GM23338 (cell line): Measurements from ENCODE around the gene EP300.

Experiments
- CREB1 ChIP-seq: fragments of 250-450 bp; sonication (Bioruptor Pico); IDR thresholded peaks from 2 replicates; pipeline ENCODE4 v1.5.0; 2020; ENCODE audit warnings: low read depth, mild to moderate bottlenecking, moderate library complexity
- EZH2 ChIP-seq: fragments of 200-600 bp; sonication (generic); IDR thresholded peaks from one replicate; pipeline ENCODE4 v1.8.0; 2017; ENCODE audit warnings: antibody characterized with exemption, mild to moderate bottlenecking, low read depth; ENCODE audit not compliant: unreplicated experiment
- EZH2phosphoT487 ChIP-seq: fragments of 200-600 bp; sonication (generic); IDR thresholded peaks from one replicate; pipeline ENCODE4 v1.8.1; 2018; ENCODE audit warnings: antibody characterized with exemption; ENCODE audit not compliant: unreplicated experiment
- JUNB ChIP-seq: IDR thresholded peaks from one replicate; pipeline ENCODE4 v1.6.1; 2016; ENCODE audit warnings: antibody characterized with exemption; ENCODE audit not compliant: unreplicated experiment
- POLR2AphosphoS5 ChIP-seq: IDR thresholded peaks from 2 replicates; pipeline ENCODE4 v1.6.1; 2016; ENCODE audit warnings: antibody characterized with exemption, low read depth
- ZNF114 ChIP-seq: fragments of 250-450 bp; sonication (Bioruptor Pico); IDR thresholded peaks from 2 replicates; pipeline ENCODE4 v1.5.0; 2020; ENCODE audit warnings: mild to moderate bottlenecking, moderate library complexity
- ZNF331 ChIP-seq: fragments of 250-450 bp; sonication (Bioruptor Pico); IDR thresholded peaks from 2 replicates; pipeline ENCODE4 v1.5.0; 2020; ENCODE audit warnings: low read depth, mild to moderate bottlenecking, moderate library complexity
- TF ChIP-seq, protein P1 (sequence below), 2 experiments: fragments of 200-600 bp in 1 of 2; sonication (generic) in 1 of 2; conservative IDR thresholded peaks; 2 replicates each; pipeline versions ENCODE4 v1.5.1 to v1.6.1; 2016 to 2017; ENCODE audit warnings: antibody characterized with exemption in 2 of 2, low read depth in 2 of 2, mild to moderate bottlenecking in 2 of 2, moderate library complexity in 1 of 2
- TF ChIP-seq, protein P2 (sequence below): IDR thresholded peaks from one replicate; pipeline ENCODE4 v1.6.1; 2018; ENCODE audit warnings: antibody characterized with exemption; ENCODE audit not compliant: unreplicated experiment

DNA sequence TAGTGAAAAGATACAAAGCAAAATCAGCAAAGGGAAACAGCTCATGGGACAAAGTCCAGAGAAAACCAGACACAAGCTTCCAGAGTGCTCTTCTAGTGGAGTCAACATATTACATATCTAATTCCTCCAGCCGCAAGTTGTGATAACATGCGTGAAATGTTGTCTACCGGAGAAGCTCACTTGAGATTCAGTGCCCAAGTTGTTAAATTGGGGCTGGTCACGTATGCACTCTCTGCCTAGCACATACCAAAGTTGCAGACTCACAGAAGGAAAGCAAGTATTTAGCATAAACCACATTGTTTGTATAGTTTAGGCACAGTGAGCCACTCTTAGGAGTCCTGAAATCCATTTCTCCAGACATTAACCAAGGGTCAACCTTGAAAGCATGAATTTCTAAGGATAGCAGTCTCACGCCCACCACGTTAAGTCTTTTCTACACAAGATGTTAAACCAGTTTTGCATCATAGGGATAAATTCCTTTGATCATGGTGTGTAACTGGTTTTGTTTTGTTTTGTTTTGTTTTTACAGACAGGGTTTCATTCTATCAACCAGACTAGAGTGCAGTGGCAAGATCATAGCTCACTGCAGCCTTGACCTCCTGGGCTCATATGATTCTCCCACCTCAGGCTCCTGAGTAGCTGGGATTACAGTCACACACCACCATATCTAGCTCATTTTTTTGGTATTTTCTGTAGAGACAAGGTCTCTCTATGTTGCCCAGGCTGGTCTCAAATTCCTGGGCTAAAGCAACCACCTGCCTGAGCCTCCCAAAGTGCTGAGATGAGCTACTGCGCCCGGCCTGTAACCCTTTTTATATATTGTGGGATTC is 39.5 kb upstream of the EP300 start:
- TF ChIP-seq EZH2phosphoT487 (no peak), JUNB (no peak), EZH2 (no peak), ZNF331 (CRISPR knock-in tag) (no peak), POLR2AphosphoS5 (no peak), CREB1 (CRISPR knock-in tag) (no peak), ZNF114 (no peak)
- TF ChIP-seq, protein P1, sequence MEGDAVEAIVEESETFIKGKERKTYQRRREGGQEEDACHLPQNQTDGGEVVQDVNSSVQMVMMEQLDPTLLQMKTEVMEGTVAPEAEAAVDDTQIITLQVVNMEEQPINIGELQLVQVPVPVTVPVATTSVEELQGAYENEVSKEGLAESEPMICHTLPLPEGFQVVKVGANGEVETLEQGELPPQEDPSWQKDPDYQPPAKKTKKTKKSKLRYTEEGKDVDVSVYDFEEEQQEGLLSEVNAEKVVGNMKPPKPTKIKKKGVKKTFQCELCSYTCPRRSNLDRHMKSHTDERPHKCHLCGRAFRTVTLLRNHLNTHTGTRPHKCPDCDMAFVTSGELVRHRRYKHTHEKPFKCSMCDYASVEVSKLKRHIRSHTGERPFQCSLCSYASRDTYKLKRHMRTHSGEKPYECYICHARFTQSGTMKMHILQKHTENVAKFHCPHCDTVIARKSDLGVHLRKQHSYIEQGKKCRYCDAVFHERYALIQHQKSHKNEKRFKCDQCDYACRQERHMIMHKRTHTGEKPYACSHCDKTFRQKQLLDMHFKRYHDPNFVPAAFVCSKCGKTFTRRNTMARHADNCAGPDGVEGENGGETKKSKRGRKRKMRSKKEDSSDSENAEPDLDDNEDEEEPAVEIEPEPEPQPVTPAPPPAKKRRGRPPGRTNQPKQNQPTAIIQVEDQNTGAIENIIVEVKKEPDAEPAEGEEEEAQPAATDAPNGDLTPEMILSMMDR (conservative IDR thresholded peaks at IDR 0.05; ENCODE audit: low read depth in 2 of 2): no peak
- TF ChIP-seq, protein P2, sequence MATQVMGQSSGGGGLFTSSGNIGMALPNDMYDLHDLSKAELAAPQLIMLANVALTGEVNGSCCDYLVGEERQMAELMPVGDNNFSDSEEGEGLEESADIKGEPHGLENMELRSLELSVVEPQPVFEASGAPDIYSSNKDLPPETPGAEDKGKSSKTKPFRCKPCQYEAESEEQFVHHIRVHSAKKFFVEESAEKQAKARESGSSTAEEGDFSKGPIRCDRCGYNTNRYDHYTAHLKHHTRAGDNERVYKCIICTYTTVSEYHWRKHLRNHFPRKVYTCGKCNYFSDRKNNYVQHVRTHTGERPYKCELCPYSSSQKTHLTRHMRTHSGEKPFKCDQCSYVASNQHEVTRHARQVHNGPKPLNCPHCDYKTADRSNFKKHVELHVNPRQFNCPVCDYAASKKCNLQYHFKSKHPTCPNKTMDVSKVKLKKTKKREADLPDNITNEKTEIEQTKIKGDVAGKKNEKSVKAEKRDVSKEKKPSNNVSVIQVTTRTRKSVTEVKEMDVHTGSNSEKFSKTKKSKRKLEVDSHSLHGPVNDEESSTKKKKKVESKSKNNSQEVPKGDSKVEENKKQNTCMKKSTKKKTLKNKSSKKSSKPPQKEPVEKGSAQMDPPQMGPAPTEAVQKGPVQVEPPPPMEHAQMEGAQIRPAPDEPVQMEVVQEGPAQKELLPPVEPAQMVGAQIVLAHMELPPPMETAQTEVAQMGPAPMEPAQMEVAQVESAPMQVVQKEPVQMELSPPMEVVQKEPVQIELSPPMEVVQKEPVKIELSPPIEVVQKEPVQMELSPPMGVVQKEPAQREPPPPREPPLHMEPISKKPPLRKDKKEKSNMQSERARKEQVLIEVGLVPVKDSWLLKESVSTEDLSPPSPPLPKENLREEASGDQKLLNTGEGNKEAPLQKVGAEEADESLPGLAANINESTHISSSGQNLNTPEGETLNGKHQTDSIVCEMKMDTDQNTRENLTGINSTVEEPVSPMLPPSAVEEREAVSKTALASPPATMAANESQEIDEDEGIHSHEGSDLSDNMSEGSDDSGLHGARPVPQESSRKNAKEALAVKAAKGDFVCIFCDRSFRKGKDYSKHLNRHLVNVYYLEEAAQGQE: no peak
